HFFc6 (cell line): ENCODE data around the gene UNC13D. TPM values are rescaled to one million over a fixed set of nuclear protein-coding genes. Genes with fewer than 3 reads are reported as not detected.
"Not testable (repeated sequence)": the region's sequence is repeated elsewhere in the genome, so short reads cannot be mapped to it uniquely, and the experiment has no call there.

ENCODE experiments used
- DNase-seq: peaks from one replicate; pipeline ENCODE4 v3.0.0-alpha.2; 2018
- H3K27ac Mint-ChIP-seq: 2 replicates; pipeline ENCODE4 v1.8.0; 2020; ENCODE audit warnings: mild to moderate bottlenecking, mixed read lengths
- H3K27me3 Mint-ChIP-seq: 2 replicates; pipeline ENCODE4 v1.8.0; 2021; ENCODE audit warnings: mild to moderate bottlenecking, moderate library complexity, mixed read lengths; ENCODE audit not compliant: insufficient read depth
- H3K36me3 Mint-ChIP-seq: 2 replicates; pipeline ENCODE4 v1.8.0; 2021; ENCODE audit warnings: low read depth, mixed read lengths
- H3K4me1 Mint-ChIP-seq: 2 replicates; pipeline ENCODE4 v1.8.0; 2020; ENCODE audit warnings: low read depth, mixed read lengths
- H3K4me3 Mint-ChIP-seq: 2 replicates; pipeline ENCODE4 v1.8.0; 2020; ENCODE audit warnings: mild to moderate bottlenecking, moderate library complexity, mixed read lengths
- H3K9me3 Mint-ChIP-seq: 2 replicates; pipeline ENCODE4 v1.8.0; 2020; ENCODE audit warnings: mild to moderate bottlenecking, mixed read lengths
- total RNA-seq, 6 experiments: library from RNA; stranded (reverse); fragmentation: NEBNext Ultra II Directional; extraction: Animal tissue kit (Norgen Biotek cat#: 25700); gene quantifications; 2 replicates in 1 of 6; 3 replicates in 5 of 6; pipeline ENCODE4 v1.2.3, GENCODE V29; 2021
- TF ChIP-seq, protein P1 (sequence below): fragments of 200-600 bp; sonication (generic); IDR thresholded peaks from 2 replicates; pipeline ENCODE4 v1.5.0; 2021; ENCODE audit warnings: antibody characterized with exemption, mild to moderate bottlenecking

Gene UNC13D
- total RNA-seq, 6 experiments from 2014 or later = 0.17 to 0.78 (median 0.24) TPM

DNA sequence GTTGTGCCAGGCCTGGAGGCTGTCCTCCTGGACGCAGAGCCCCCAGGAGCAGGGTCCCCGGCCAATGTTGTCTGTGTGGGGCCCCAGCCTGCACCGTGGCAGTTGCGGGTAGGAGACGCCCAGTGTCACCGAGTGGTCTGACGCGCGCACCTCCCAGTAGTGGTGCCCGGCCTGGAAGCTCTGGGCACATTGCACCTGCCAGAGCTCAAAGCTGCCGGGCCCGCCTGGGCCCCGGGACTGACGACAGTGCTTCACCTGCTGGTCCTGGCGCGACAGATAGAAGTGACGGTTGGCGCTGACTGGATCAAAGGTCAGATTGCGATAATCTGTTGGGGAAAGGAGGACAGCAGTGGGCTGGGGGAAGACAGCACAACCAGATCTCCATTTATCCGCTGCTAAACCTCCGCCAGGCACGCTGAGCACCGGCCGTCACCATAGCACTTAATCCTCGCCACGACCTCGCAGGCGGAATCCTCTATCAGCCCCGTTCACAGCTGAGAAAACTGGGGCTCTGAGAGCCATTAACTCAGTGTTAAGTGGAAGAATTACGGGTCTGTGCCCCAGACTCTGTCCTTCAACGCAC, 46.9 kb upstream of the UNC13D start:
- H3K4me1 Mint-ChIP-seq = peaks cover 11% of the 10 kb centered on the region
- no peak overlapping the region for H3K27ac Mint-ChIP-seq
- no peak for DNase-seq
- no peak overlapping the region for H3K4me3 Mint-ChIP-seq
- no peaks in the 10 kb centered on the region for H3K36me3 Mint-ChIP-seq
- H3K27me3 Mint-ChIP-seq = peaks cover 7% of the 10 kb centered on the region
- TF ChIP-seq, protein P1, sequence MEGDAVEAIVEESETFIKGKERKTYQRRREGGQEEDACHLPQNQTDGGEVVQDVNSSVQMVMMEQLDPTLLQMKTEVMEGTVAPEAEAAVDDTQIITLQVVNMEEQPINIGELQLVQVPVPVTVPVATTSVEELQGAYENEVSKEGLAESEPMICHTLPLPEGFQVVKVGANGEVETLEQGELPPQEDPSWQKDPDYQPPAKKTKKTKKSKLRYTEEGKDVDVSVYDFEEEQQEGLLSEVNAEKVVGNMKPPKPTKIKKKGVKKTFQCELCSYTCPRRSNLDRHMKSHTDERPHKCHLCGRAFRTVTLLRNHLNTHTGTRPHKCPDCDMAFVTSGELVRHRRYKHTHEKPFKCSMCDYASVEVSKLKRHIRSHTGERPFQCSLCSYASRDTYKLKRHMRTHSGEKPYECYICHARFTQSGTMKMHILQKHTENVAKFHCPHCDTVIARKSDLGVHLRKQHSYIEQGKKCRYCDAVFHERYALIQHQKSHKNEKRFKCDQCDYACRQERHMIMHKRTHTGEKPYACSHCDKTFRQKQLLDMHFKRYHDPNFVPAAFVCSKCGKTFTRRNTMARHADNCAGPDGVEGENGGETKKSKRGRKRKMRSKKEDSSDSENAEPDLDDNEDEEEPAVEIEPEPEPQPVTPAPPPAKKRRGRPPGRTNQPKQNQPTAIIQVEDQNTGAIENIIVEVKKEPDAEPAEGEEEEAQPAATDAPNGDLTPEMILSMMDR = no peak
- no peaks in the 10 kb centered on the region for H3K9me3 Mint-ChIP-seq

DNA sequence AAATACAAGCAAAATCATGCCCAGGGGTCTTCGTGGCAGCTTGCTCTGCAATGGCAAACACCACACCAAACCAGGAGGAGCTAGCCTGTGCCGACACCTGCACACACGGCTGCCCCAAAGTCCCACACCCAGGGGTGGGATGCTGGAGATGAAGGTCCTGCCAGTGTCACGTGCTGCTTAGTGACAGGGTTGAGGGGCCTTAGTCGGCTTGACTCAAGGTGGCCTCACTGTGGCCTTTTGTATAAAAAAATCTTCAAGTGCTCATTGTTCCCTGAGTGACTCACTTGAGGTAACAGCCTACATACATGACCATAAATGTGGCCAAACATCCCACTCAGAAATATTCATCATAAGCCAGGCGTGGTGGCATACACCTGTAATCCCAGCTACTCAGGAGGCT, 45.2 kb upstream of the UNC13D start:
- TF ChIP-seq, protein P1 = no peak
- Mint-ChIP-seq H3K4me1 (no peaks in the 10 kb centered on the region), H3K9me3 (no peaks in the 10 kb centered on the region), H3K27ac (no peak overlapping the region), H3K36me3 (no peaks in the 10 kb centered on the region), H3K4me3 (no peak overlapping the region), H3K27me3 (peaks cover 9% of the 10 kb centered on the region)
- DNase-seq = no peak

DNA sequence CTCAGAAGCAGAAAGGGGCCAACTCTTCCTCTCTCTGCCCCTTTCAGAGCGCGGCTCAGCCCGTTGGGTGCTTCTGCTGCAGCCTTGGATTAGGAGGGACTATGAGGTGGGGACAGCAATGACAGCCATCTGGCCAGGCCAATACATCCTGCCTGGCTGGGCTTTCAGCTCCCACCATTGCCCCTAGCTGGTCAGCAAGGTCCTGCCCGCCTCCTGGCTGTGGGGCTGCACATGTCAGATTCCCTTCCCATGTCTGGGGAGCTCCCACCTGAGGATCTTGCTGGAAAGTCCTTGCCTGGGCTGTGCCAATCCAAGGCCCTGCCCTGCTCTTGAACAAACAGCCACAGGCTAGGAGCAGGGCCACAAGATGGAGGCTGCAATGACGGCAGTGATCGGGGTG, 44.3 kb upstream of the UNC13D start:
- TF ChIP-seq, protein P1 = no peak
- Mint-ChIP-seq H3K27me3 (peaks cover 9% of the 10 kb centered on the region), H3K9me3 (no peaks in the 10 kb centered on the region), H3K4me3 (no peak overlapping the region), H3K36me3 (no peaks in the 10 kb centered on the region), H3K27ac (no peak overlapping the region), H3K4me1 (no peaks in the 10 kb centered on the region)
- no peak for DNase-seq

DNA sequence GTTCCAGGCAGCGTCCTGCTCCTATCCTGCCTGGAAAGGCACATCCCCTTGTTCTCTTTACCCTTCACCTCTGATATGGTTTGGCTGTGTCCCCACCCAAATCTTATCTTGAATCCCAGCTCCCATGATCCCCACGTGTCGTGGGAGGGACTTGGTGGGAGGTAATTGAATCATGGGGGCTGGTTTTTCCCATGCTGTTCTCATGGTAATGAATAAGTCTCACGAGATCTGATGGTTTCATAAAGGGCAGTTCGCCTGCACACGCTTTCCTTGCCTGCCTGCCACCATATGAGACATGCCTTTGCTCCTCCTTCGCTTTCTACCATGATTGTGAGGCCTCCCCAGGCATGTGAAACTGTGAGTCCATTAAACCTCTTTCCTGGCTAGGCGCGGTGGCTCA, 41.7 kb upstream of the UNC13D start:
- H3K4me3 Mint-ChIP-seq, H3K9me3 Mint-ChIP-seq, H3K36me3 Mint-ChIP-seq, H3K27ac Mint-ChIP-seq, H3K4me1 Mint-ChIP-seq, DNase-seq: not testable (repeated sequence)
- H3K27me3 Mint-ChIP-seq = peaks cover 16% of the 10 kb centered on the region

DNA sequence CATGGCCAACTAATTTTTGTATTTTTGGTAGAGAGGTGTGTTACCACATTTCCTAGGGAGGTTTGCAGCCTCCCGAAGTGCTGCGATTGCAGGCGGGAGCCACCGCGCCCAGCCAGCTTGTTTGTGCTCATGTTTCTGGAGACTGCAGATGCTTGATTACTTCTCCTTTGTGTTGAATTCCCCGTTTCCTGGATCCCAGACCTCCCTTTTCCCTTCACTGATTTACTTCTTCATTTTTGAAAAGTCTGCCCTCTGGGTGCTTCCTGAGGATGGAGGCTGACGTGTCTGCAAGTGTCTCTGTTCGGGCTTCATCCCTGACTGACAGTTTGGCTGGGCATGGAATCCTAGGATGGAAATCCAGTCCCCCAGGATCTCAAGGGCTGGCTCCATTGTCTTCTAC, 41.2 kb upstream of the UNC13D start:
- no peaks in the 10 kb centered on the region for H3K9me3 Mint-ChIP-seq
- no peaks in the 10 kb centered on the region for H3K36me3 Mint-ChIP-seq
- H3K27ac Mint-ChIP-seq = no peak overlapping the region
- H3K27me3 Mint-ChIP-seq = peaks cover 16% of the 10 kb centered on the region
- TF ChIP-seq, protein P1 = no peak
- H3K4me3 Mint-ChIP-seq = no peak overlapping the region
- DNase-seq = no peak
- H3K4me1 Mint-ChIP-seq = no peaks in the 10 kb centered on the region

DNA sequence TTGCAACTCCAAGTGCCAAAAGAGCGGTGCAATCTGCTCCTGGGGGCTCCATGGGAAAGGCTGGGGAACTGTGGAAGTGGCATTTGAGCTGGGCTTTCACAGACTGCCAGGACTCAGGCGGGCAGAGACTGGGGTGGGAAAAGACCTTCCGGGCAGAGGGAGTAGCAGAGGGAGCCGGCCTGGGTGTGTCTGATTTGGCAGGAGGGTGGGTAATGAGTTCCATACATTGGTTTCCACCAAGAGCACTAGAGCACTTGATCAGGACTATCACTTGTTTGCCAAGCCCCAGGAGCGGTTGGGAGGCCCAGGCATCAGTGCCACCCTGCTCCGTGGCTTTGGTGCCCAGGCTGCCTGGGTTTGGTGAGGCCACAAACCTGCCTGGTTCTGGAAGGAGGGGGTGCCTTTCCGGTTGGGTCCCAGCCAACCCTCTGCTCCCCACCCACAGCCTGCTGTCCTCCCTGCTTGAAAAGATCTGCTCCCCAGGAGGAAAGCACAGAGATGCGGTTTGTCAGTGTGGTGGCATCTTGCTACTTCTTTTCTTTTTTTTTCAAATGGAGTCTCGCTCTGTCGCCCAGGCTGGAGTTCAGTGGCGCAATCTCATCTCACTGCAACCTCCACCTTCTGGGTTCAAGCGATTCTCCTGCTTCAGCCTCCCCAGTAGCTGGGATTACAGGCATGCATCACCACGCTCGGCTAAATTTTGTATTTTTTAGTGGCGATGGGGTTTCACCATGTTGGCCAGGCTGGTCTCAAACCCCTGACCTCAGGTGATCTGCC, 37.7 kb upstream of the UNC13D start:
- DNase-seq = no peak
- H3K4me1 Mint-ChIP-seq = peaks cover 9% of the 10 kb centered on the region
- no peaks in the 10 kb centered on the region for H3K36me3 Mint-ChIP-seq
- no peak overlapping the region for H3K27ac Mint-ChIP-seq
- TF ChIP-seq, protein P1 = no peak
- no peak overlapping the region for H3K4me3 Mint-ChIP-seq
- no peaks in the 10 kb centered on the region for H3K9me3 Mint-ChIP-seq
- peaks cover 15% of the 10 kb centered on the region for H3K27me3 Mint-ChIP-seq
